GM12864 (cell line): Measurements from ENCODE around the gene AJAP1.

Experiments
- DNase-seq: peaks from one replicate; pipeline ENCODE4 v3.0.0-alpha.2; 2011; ENCODE audit warnings: low read depth
- H3K4me3 ChIP-seq: 2 replicates; pipeline ENCODE4 v1.5.1; 2011; ENCODE audit warnings: mild to moderate bottlenecking, low read depth, low read length, control low read depth
- CTCF ChIP-seq: IDR thresholded peaks from 2 replicates; pipeline ENCODE4 v1.5.1; 2011; ENCODE audit warnings: low read depth, mild to moderate bottlenecking, moderate library complexity, low read length, control low read depth, inconsistent platforms; ENCODE audit errors: missing control alignments

The AJAP1 gene

GRCh38 chr1:4771721-4772120 is 117.3 kb downstream of the AJAP1 start:
- DNase-seq: no peak
- H3K4me3 ChIP-seq: no peak overlapping the region
- no peak for TF ChIP-seq CTCF

DNA sequence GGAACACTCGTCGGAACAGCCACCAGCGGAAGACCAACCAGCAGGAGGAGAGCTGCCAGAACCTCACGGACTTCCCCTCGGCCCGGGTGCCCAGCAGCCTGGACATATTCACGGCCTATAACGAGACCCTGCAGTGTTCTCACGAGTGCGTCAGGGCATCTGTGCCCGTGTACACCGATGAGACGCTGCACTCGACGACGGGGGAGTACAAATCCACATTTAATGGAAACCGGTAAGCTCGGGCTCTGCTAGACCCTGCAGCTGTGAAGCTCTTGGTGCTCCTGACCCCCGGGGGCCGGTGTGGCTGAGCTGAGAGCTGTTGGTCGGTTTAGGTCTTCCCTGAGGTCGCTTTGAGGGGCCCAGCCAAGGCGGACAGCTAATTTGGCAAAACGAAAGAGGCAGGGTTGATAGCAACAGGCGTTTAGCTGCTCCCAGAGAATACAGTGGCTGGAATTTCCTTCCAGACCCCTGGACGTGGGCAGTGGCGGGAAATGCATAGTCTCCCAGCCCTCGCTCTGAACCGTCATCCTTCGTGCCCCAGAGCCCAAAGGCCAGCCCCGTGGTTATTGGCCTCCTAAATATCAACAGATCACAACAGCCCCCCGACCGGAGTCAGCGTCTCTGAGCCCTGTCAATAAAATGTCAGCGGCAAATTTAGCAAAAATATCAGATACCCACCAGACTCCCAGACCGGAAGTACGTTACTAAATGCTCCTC is 118.0 kb downstream of the AJAP1 start:
- TF ChIP-seq CTCF: no peak
- DNase-seq: no peak
- H3K4me3 ChIP-seq: no peak overlapping the region

DNA sequence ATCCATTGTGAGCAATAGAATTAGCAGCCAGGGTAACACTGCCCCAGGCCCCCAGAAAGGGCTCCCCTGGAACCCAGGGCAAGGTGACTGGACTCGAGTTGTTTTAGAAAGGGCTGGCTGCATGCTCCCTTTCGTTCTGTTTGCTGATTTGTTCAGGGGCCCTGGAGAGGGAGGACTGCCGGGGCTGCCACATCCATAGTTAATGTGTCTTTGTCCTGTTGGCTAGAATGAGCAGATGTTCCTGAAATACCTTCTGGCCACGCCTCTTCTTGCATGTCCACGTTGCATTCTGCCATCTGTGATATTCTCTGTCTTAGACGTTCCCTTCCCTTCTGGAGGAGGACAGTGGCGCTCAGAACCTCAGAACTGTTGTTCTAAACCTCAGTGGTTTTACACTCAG is 118.8 kb downstream of the AJAP1 start:
- no peak overlapping the region for H3K4me3 ChIP-seq
- no peak for DNase-seq
- no peak for TF ChIP-seq CTCF

GRCh38 chr1:4775506-4775905 is 121.1 kb downstream of the AJAP1 start:
- DNase-seq: no peak

DNA sequence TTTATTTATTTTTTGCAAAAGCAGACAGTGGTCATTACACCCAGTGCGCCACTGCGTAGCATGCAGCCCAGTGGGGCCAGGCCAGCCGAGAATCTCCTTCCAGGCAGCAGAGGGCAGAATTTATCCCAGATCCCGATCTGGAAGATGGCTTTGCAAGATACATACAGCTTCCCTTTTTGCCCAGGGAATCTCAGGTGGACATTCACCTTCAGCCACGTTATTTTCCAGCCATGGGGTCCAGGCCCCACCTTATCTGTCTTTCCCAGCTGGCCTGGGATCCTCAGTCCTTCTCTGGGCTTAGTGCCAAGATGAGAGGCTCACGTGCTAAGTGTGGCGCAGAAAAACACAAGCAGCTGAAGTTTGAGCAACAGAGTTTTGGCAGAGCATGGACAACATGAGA is 123.6 kb downstream of the AJAP1 start:
- H3K4me3 ChIP-seq: no peak overlapping the region
- TF ChIP-seq CTCF: peak; percentile 26
- DNase-seq: no peak

More at GRCh38 chr1:4775506-4775905, 121.1 kb downstream of the AJAP1 start:
- no peak for TF ChIP-seq CTCF
- no peak overlapping the region for H3K4me3 ChIP-seq

DNA sequence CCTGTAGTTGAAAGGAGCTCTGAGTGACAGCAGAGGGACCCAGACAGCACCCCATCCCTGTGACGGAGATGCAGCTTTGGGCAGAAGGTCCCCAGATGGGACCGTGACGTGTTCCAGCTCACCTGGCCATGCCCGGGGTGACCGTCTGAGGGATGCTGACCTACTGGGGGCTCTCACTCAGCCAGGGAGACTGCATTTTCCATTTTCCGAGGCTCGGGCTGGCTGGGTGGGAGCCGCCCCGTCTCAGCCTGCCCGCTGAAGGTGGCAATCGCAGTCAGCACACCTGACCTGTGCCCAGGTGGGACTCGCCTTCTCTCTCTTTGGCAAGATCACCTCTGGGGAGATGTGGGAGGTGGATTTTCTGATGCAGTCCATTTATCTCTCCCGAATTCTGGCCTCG is 127.2 kb downstream of the AJAP1 start:
- no peak for DNase-seq
- TF ChIP-seq CTCF: no peak
- no peak overlapping the region for H3K4me3 ChIP-seq

DNA sequence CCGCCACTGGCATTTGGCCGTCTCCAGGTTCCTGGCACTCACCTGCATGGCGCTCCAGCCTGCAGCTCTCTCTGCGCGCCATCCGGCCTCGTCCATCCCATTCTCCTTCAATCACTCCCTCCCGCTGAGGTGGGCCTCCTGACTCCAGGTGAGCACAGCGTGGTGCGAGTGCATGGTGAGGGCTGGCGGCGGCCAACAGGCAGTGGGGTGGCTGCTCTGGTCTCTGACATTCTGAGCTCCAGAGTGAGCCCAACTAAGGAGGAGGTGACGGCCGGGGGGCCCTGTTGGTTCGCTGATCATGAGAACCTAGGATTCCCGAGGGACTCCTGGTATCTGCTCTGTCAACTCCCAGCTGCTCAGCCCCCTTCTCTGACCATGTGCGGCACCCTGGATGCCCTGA is 130.4 kb downstream of the AJAP1 start:
- TF ChIP-seq CTCF: no peak
- DNase-seq: no peak
- H3K4me3 ChIP-seq: no peak overlapping the region
